GM06990 (cell line): Measurements from ENCODE around the gene ZNF236.

Source experiments
- DNase-seq: peaks from one replicate; pipeline ENCODE4 v3.0.0-alpha.2; 2011; ENCODE audit not compliant: insufficient read length; ENCODE audit errors: extremely low read depth
- H3K27me3 ChIP-seq: replicated peaks from 2 replicates; pipeline ENCODE4 v1.6.0; 2011; ENCODE audit warnings: low read length; ENCODE audit not compliant: control insufficient read depth, insufficient read depth
- H3K36me3 ChIP-seq: 2 replicates; pipeline ENCODE4 v1.5.1; 2011; ENCODE audit warnings: low read length; ENCODE audit not compliant: control insufficient read depth, insufficient read depth
- H3K4me3 ChIP-seq: replicated peaks from 2 replicates; pipeline ENCODE4 v1.5.1; 2011; ENCODE audit warnings: low read depth, mild to moderate bottlenecking, control low read depth, low read length
- CTCF ChIP-seq: IDR thresholded peaks from 2 replicates; pipeline ENCODE4 v1.5.1; 2011; ENCODE audit warnings: low read length, control low read depth, mild to moderate bottlenecking, inconsistent platforms; ENCODE audit not compliant: insufficient read depth, poor library complexity, severe bottlenecking

The ZNF236 gene

DNA sequence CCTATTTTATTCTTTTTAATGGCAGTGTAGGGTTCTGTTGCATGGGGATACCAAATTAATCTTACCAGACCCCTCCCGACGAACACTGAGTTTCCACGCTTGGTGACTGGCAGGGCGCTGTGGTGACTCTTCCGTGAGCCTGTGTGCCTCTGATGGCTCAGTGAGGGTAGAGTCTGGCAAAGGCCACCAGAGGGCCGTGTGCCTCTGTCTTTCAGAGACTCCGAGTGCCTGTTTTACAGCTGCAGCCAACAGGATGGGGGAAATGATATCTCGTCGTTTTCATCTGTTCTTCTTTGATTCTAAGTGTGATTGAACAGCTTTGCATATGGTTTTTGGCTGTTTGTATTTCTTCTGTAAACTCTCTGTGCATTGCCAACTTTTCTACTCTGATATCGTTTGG lies 99.8 kb downstream of the ZNF236 start:
- DNase-seq, result no peak
- Histone ChIP-seq H3K36me3 (peaks cover 13% of the 10 kb centered on the region), H3K4me3 (no peak overlapping the region), H3K27me3 (no peaks in the 10 kb centered on the region)
- peak; percentile 78 for TF ChIP-seq CTCF

- no peaks in the 10 kb centered on the region for H3K27me3 ChIP-seq
- peaks cover 13% of the 10 kb centered on the region for H3K36me3 ChIP-seq
- no peak for DNase-seq
- TF ChIP-seq CTCF, result peak; percentile 65
- no peak overlapping the region for H3K4me3 ChIP-seq
Observed at GRCh38 chr18:76923485-76924085, 101.2 kb downstream of the ZNF236 start.

GRCh38 chr18:76925501-76925900 lies 103.1 kb downstream of the ZNF236 start:
- Histone ChIP-seq H3K36me3 (peaks cover 10% of the 10 kb centered on the region), H3K27me3 (no peaks in the 10 kb centered on the region), H3K4me3 (no peak overlapping the region)
- no peak for DNase-seq
- no peak for TF ChIP-seq CTCF

- Histone ChIP-seq H3K4me3 (no peak overlapping the region), H3K27me3 (no peaks in the 10 kb centered on the region), H3K36me3 (peaks cover 7% of the 10 kb centered on the region)
- DNase-seq, result no peak
- no peak for TF ChIP-seq CTCF
Observed at GRCh38 chr18:76927223-76927725, 104.9 kb downstream of the ZNF236 start.

- H3K36me3 ChIP-seq, result peaks cover 9% of the 10 kb centered on the region
- H3K4me3 ChIP-seq, result no peak overlapping the region
- no peak for DNase-seq
- H3K27me3 ChIP-seq, result no peaks in the 10 kb centered on the region
- TF ChIP-seq CTCF, result no peak
Observed at GRCh38 chr18:76928179-76928868, 106.0 kb downstream of the ZNF236 start.
